GM21723 (cell line): Measurements from ENCODE around the gene TPMT.
"Not testable (repeated sequence)": the region's sequence is repeated elsewhere in the genome, so short reads cannot be mapped to it uniquely, and the experiment has no call there.

Experiments used
- ATAC-seq: cut with Tn5 transposase; IDR thresholded peaks from one replicate; pipeline ENCODE4 v1.9.1; 2021; ENCODE audit warnings: mild to moderate bottlenecking, moderate library complexity; ENCODE audit not compliant: unreplicated experiment

TPMT gene

GRCh38 chr6:18155864-18156421, 1.1 kb upstream of the TPMT start:
- peak; percentile 41 for ATAC-seq

GRCh38 chr6:18155150-18155863, 430 bp upstream of the TPMT start, which contains the start of gene KDM1B:
Gene KDM1B, plus strand, starts transcription at chr6:18155422. Its CDS starts 4,474 bp downstream, at chr6:18159896.
- ATAC-seq = peak; percentile 90

- no peak for ATAC-seq
Measured at GRCh38 chr6:18153311-18153703, 1.6 kb downstream of the TPMT start.

- ATAC-seq = no peak
Measured at GRCh38 chr6:18151801-18152200, 3.1 kb downstream of the TPMT start.

GRCh38 chr6:18151391-18151790, 3.5 kb downstream of the TPMT start:
- ATAC-seq = not testable (repeated sequence)

- no peak for ATAC-seq
Measured at GRCh38 chr6:18148304-18149025, 6.4 kb downstream of the TPMT start.

GRCh38 chr6:18147616-18148015, 7.3 kb downstream of the TPMT start:
- no peak for ATAC-seq

- no peak for ATAC-seq
Measured at GRCh38 chr6:18147160-18147559, 7.7 kb downstream of the TPMT start.

GRCh38 chr6:18142591-18142861, 12.4 kb downstream of the TPMT start:
- no peak for ATAC-seq

- no peak for ATAC-seq
Measured at GRCh38 chr6:18141805-18142590, 12.9 kb downstream of the TPMT start.

- ATAC-seq = no peak
Measured at GRCh38 chr6:18139935-18140621, 14.8 kb downstream of the TPMT start.

GRCh38 chr6:18138906-18139305, 16.0 kb downstream of the TPMT start:
- no peak for ATAC-seq

- no peak for ATAC-seq
Measured at GRCh38 chr6:18136260-18136659, 18.6 kb downstream of the TPMT start.

GRCh38 chr6:18135171-18135570, 19.7 kb downstream of the TPMT start:
- ATAC-seq = no peak

- ATAC-seq = no peak
Measured at GRCh38 chr6:18132346-18132745, 22.5 kb downstream of the TPMT start.

- no peak for ATAC-seq
Measured at GRCh38 chr6:18126121-18126520, 28.8 kb downstream of the TPMT start.

- peak; percentile 99 for ATAC-seq
Measured at GRCh38 chr6:18122128-18123093, 32.5 kb downstream of the TPMT start, which contains the start of gene NHLRC1. Gene NHLRC1, minus strand, starts transcription at chr6:18122677. Its CDS starts 71 bp downstream, at chr6:18122606.

- no peak for ATAC-seq
Measured at GRCh38 chr6:18121580-18122127, 33.2 kb downstream of the TPMT start.

GRCh38 chr6:18119236-18119635, 35.6 kb downstream of the TPMT start:
- ATAC-seq = no peak
